ENCODE measurements around the gene ODAD4.

The ODAD4 gene

GRCh38 chr17:41920580-41920955 lies 9.8 kb upstream of the ODAD4 start:
- TF ChIP-seq, protein P1, sequence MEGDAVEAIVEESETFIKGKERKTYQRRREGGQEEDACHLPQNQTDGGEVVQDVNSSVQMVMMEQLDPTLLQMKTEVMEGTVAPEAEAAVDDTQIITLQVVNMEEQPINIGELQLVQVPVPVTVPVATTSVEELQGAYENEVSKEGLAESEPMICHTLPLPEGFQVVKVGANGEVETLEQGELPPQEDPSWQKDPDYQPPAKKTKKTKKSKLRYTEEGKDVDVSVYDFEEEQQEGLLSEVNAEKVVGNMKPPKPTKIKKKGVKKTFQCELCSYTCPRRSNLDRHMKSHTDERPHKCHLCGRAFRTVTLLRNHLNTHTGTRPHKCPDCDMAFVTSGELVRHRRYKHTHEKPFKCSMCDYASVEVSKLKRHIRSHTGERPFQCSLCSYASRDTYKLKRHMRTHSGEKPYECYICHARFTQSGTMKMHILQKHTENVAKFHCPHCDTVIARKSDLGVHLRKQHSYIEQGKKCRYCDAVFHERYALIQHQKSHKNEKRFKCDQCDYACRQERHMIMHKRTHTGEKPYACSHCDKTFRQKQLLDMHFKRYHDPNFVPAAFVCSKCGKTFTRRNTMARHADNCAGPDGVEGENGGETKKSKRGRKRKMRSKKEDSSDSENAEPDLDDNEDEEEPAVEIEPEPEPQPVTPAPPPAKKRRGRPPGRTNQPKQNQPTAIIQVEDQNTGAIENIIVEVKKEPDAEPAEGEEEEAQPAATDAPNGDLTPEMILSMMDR (IDR thresholded peaks at IDR 0.05), result no peak

DNA sequence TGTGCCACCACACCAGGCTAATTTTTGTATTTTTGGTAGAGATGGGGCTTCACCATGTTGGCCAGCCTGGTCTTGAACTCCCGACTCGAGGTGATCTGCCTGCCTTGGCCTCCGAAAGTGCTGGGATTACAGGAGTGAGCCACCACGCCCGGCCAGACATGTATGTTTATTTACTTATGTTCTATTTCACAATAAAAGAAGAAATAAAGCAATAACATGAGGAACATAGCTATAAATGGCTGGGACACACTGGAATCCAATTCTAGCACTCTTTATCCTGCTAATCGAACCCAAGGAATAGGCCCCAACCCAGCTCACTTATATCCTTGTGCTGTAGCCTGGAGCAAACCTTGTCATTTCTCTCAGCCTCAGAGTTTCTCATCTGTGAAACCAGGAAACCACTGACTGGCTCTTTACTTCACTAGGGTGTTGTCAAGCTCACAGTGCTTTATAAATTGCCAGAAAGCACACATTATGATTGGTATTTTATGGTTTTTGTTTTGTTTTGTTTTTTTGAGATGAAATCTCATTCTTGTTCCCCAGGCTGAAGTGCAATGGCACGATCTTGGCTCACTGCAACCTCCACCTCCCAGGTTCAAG lies 4.3 kb upstream of the ODAD4 start:
- TF ChIP-seq, protein P1 (IDR thresholded peaks at IDR 0.05), result no peak

DNA sequence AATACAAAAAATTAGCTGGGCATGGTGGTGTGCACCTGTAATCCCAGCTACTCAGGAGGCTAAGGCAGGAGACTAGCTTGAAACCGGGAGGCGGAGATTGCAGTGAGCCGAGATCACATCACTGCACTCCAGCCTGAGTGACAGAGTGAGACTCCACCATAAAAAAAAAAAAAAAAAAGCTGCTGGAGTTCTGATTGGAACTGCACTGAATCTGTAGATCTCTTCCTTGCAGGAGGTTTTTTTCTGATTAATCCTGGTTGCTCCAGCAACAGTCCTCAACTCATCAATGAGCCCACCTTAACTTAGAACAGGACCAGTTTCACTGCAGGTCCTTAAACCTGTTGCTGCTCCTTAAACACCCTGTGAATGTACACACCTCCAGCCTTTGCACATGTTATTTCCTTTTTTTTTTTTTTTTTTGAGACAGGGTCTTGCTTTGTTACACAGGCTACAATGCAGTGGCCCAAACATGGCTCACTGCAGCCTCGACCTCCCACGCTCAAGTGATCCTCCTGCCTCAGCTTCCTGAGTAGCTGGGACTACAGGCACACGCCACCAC lies 1.6 kb upstream of the ODAD4 start:
- TF ChIP-seq, protein P1 (IDR thresholded peaks at IDR 0.05), result no peak

DNA sequence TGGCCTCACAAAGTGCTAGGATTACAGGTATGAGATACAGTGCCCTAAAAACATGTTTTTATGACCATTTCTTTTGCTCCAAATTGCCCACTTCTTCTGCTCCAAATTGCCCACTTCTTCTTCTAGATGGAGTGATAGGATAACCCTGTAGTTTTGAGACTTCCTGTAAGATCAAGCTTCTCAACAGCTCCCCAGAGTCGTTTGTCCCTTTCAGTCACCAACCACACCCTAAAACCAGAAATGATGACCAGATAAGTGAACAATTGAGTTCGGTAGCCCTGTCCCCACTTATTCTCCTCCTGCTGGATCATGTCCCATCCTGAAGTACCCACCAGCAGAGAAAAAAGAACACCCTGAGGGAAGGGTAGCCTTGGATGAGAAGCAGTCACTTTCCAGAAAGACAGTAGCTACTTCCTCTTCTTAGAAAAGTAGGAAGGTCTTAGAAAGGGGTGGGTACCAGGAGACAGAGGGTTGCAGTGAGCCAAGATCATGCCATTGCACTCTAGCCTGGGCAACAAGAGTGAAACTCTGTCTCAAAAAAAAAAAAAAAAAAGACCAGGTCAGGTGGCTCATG lies 2.5 kb downstream of the ODAD4 start:
- TF ChIP-seq, protein P1 (IDR thresholded peaks at IDR 0.05), result no peak

GRCh38 chr17:41935641-41936040 lies 5.2 kb downstream of the ODAD4 start:
- TF ChIP-seq, protein P1 (IDR thresholded peaks at IDR 0.05), result no peak

DNA sequence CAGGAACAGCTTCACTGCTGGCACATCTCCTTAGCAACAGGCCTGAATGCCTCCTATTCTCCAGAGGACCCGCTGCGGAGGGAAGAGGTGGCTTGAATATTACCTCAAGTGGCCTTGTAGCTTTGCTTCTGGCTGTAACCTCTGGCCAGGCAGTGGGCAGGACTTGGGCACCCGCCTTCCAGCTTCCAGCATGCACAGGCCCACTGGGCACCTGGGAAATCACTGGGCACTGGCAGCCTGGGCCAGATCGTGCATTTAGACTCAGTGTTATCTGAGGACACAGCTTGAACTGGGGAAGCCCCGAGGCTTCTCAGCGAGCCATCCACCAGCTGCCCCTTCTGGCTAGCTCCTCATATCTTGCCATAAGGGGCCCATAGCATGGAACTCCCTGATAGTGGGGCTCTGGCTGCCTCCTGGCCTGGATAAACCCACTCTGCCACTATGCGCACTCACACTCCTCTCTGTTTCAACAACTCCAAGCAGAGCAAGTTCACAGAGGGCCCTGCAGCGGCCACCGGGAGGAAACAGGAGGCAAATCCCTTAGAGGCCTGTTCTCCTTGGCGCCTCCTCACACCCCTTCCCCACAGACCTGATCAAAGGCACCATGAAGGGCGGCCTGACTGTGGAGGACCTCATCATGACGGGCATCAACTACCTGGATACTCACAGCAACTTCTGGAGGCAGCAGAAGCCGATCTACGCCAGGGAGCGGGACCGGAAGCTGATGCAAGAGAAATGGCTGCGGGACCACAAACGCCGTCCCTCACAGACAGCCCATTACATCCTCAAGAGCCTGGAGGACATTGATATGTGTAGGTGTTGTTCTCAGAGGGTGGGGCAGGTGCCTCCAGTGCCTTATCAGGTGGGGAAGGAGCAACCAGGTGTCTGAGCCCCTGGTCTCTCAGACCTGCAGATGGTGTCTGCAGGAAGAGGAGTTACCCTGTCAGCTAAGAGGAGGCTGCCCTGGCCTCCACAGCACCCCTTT lies 7.8 kb downstream of the ODAD4 start:
- TF ChIP-seq, protein P1 (IDR thresholded peaks at IDR 0.05), result no peak

- TF ChIP-seq, protein P1 (IDR thresholded peaks at IDR 0.05), result no peak
Observed at GRCh38 chr17:41939044-41939692, 8.8 kb downstream of the ODAD4 start.

Measured in LNCAP (cell line).